Stimulated activated CD8-positive, alpha-beta memory T cell treated with anti-CD3 and anti-CD28 coated beads, Interleukin-15, amount 100 ng/mL, for 24 hours (primary cell): ENCODE data around the gene MUC4.

Source experiments
- DNase-seq: peaks from one replicate; pipeline ENCODE4 v3.0.0-alpha.2; 2020; ENCODE audit warnings: low read depth

MUC4 gene, protein sequence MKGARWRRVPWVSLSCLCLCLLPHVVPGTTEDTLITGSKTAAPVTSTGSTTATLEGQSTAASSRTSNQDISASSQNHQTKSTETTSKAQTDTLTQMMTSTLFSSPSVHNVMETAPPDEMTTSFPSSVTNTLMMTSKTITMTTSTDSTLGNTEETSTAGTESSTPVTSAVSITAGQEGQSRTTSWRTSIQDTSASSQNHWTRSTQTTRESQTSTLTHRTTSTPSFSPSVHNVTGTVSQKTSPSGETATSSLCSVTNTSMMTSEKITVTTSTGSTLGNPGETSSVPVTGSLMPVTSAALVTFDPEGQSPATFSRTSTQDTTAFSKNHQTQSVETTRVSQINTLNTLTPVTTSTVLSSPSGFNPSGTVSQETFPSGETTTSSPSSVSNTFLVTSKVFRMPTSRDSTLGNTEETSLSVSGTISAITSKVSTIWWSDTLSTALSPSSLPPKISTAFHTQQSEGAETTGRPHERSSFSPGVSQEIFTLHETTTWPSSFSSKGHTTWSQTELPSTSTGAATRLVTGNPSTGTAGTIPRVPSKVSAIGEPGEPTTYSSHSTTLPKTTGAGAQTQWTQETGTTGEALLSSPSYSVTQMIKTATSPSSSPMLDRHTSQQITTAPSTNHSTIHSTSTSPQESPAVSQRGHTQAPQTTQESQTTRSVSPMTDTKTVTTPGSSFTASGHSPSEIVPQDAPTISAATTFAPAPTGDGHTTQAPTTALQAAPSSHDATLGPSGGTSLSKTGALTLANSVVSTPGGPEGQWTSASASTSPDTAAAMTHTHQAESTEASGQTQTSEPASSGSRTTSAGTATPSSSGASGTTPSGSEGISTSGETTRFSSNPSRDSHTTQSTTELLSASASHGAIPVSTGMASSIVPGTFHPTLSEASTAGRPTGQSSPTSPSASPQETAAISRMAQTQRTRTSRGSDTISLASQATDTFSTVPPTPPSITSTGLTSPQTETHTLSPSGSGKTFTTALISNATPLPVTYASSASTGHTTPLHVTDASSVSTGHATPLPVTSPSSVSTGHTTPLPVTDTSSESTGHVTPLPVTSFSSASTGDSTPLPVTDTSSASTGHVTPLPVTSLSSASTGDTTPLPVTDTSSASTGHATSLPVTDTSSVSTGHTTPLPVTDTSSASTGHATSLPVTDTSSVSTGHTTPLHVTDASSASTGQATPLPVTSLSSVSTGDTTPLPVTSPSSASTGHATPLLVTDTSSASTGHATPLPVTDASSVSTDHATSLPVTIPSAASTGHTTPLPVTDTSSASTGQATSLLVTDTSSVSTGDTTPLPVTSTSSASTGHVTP (N-terminal part only)

DNA sequence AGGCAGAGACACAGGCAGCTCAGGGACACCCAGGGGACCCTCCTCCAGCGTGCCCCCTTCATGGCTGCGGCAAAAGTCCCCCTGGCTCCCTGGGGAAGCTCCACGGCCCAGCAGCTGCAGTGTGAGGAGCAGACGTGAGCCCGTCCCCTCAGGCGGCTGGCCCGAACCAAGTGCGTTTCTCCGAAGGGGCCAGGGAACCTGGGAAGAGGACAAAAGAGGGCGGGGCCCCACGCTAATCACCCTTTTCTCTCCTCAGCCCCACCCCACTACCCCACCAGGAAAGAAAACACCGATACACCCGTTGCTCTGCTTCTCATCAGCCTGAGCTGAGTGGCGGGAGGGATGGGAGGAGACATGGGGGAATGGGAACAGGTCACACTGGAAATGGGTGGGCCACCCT, at the start of gene MUC4:
Gene MUC4 (minus strand): TSS at position 174 of the 400 bp plus-strand sequence. CDS start 112 bp downstream, at position 62.
- no peak for DNase-seq

DNA sequence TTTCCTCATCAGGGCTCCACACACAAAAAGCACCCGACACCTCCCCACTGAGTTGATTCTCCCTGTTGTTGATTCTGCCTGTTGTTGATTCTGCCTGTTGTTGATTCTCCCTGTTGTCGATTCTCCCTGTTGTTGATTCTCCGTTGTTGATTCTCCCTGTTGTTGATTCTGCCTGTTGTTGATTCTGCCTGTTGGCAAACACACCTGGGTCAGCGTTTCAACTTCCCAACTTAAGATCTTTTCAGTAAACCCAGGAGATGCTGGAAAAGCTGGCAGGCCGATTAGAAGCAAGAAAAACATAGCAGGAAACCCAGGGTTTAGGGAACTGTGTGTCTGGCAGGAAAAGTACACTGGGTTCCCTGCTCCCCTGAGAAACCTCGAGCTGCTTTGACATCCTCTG, 48.7 kb upstream of the MUC4 start:
- no peak for DNase-seq

DNA sequence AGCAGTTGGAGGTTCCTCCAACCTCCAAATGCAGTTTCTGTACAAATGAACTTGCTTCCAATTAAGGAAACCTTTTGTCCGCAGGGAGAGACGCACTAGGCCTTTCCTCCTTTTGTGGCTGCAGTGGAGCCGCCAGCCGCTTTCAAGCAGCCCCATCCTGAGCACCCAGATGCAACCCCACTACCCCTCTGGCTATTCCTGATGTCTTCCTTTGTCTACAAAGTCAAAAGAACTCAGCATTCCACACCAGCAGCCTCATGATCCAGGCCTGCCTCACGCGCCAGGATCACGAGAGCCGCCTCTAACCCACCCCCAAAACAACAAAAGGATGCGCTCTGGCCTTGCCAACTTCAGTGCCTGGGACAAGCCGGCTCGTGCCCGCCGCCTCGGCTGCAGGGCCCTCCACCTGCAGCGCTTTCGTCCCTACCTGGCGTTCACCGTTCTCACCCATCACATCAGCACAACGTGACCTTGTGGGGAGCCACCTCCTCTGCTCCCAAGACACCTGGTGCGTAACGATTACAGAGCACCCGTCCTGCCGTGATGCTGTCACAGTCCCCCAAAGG, 48.2 kb upstream of the MUC4 start:
- no peak for DNase-seq

DNA sequence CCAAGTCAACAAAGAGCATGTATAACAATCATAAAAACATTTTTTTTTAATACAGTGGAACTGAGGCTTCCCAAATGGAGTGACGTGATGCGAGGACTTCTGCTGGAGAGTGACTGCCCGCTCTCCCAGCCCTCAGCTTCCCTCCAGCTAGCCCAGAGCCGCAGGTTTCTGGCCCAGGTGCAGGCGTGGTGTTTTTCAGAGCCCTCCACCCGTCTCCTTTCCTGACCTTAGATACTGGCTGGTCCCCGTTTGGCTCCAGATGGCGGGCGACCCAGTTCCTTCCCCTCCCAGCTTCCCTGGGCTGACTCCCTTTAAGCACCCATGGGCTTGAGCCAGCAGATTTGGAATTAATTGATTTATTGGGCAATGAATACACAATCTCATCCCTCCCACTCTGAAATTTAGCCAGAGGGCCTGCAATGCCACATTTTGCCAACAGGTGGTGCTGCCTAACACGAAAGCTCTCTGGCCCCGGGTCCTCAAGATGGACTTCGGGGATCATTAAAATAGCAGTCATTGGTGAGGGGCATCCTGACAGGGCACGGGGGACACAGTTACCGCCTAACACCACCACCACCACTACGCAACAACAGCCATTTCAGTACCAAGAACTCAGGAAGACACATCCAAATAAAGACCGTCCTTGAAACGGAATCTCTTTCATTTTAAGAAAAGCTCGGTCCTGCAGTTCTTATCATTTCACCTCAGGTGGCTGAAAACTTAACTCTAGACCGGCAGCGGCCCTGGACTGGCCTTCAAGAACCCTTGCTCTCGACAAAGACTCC, 47.5 kb upstream of the MUC4 start:
- DNase-seq, result peak; percentile 73

DNA sequence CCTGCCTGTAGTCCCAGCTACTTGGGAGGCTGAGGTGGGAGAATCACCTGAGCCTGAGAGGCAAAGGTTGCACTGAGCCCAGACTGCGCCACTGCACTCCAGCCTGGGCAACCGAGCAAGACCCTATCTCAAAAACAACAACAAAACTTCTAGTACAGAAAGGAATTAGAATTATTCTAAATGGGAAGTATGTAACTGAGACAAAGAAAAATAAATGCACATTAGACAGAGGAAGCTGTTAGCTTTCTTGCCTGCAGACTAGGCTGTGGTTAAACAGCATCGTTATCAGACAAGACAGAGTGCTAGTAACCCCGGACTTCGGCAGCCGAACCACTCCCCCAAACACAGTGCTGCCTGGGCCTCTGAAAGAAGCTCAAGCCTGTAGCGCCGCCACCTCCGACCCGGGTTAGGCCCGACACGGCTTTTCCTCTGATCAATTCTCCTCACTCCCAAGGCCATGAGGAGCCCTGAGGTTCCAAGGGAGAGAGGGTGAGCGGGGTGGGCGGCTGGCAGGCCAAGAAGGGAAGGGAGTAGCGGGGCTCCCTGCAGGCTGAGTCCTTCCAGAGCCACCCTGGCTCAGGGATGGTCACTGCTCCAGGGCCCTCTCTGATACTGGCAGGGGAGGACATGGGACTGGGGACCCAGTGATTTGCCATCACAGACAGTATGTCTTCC, 44.8 kb upstream of the MUC4 start:
- DNase-seq, result no peak

DNA sequence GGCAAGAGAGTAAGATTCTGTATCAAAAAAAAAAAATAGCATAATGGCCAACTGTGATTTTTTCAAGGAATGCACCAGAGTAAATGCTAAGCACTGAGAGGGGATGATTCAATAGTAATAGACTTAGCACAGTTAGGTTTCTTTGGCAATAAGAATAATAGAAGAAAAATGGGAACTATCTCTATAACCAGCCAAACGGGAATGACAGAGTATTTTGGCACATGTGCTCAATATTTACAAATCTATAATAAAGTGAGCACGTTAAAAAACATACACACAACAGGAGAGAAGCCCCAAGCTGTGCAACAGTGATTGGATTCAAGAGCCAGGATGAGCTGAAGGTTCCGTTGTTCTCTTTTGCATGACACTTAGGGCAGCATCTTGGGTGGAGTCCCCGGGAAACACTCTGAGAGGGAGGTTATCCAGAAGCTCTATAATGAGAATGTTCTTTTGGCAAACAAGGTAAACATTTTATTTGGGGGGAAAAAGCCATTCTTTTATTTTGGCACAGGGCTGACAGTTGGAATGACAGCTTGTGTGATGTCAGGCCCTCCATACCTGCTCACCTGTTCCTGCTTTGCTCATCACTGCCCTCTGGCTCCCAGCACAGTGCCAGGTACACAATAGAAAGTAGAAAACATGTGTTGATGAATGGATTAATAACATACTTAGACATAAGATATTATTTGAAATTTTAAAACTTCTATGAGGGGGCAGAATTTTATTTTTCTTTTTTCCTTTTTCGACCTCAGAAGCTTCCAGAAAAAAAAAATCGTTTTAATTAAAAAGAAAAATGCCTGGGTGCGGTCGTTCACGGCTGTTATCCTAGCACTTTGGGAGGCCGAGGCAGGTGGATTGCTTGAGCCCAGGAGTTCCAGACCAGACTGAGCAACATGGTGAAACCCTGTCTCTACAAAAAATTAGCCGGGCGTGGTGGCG, 44.0 kb upstream of the MUC4 start:
- DNase-seq, result no peak

DNA sequence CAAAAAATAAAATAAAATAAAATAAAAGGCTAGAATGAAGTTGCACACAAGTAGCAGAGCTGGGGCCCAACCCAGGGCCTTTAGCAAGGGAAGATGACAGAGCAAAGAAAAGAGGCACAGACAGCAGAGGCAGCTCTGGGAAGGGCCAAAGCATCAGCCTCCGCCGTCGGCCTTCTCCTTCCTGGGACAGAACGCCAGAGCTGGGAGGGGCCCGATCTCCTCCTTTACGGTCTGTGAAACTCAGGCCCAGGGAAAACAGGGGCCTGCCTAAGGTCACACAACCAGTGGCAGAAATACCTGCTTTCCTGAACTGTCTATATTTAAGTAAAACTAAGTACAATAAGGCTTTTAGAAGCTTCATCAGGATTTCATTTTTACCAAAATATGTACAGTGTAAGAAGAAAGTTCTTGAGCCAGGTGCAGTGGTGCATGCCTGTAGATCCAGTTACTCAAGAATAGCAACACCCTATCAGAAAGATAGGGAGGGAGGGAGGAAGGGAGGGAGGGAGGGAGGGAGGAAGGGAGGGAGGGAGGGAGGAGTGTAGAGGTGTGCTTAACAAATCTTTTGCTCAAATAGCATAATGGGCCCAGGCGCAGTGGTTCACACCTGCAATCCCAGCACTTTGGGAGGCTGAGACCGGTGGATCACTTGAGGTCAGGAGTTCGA, 43.0 kb upstream of the MUC4 start:
- DNase-seq, result no peak

DNA sequence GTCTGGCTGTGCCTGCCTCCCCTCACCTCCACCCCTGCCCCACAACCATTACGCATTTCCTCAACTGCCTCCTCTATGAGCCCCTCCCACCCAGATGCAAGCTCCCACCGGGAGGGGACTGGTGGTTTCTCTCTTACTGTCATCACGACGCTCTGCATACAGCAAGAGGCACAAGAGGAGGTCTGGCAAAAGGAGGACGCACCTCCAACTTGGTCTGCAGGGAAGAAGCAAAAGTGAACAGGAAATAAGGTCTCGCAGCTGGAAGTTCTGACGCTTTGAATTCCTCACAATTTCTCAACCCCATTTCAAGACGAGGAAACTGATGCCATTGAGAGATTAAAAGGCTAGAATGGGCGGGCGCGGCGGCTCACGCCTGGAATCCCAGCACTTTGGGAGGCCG, 42.3 kb upstream of the MUC4 start:
- no peak for DNase-seq

DNA sequence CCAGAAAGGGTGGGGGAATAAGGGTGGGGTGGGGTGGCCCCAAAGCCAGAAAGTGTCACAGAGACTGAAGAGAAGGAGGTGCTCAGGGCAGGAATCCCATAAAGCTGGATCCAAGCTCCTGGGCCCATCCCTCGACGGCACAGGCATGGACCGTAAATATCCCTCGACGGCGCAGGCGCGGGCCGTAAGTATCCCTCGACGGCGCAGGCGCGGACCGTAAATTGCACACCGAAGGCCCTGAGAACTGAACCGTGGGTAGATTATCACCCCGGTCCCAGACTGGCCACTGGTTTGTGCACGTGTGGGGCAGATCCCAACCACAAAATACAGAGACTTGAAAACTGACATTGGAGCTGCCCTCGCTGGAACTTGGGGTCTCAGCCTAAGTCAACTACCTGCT, 41.3 kb upstream of the MUC4 start:
- no peak for DNase-seq

DNA sequence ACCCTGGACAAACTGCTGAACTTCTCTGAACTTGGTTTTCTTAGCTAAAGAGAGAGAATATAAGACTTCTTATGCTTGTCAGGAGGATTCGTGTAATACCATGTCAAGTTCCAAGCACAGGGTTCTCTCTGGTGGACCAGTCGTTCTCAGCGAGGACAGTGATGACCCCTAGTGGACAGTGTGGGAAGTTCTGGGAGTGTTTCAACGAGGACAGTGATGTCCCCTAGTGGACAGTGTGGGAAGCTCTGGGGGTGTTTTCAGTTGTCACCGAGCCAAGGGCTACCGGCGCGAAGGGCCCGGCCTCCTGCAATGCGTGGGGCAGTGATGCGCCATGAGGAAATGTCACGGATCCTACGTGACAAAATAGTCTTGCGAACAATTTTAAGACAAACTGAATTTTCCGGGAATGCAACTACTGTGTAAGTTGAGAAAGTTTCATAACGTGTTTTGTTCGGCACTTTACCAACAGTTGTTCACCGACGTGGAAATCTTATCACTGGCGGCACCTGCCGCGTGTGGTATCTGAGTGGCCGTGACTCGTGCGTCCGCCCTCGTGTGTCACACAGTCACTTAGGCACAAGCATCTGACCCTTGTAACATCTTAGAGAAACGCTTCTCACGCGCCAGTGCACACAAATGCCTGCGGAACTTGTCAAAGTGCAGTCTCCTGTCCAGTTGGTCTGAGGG, 39.3 kb upstream of the MUC4 start:
- peak; percentile 56 for DNase-seq

DNA sequence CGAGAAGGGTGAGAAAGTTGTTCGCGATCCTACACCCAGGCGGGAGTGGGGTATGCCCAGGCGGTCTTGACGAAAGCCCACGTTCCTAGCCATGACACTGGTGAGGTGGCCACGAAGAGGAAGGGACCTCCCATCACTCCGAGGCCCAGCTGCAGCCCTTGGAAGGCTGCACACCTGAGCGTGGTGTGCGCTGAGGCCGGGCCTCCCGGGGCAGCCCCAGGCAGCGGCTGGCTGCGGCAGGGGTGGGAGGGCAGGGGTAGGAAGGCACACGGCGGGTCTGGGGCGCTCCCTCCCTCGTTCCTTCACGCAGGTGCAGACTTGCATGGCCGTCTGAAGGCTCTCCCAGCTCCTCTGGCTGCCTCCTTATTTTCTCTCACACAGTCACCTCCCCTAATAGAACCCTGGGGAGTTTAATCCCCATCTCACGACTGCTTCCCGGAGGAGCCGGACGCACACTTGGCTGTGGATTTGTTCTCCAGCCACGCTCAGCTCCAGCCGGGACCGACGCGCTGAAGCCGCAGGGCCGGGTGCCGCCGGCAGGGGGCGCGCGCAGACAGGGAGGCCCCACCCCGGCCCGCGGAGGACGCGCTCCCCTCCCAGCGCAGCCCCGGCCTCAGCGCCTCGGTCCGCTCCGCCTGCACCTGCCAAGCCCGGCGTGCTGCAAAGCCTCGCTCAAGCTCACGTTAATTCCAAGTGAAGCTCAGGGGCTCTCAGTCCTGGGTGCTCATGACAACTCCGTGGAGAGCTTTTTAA, 37.8 kb upstream of the MUC4 start:
- no peak for DNase-seq

DNA sequence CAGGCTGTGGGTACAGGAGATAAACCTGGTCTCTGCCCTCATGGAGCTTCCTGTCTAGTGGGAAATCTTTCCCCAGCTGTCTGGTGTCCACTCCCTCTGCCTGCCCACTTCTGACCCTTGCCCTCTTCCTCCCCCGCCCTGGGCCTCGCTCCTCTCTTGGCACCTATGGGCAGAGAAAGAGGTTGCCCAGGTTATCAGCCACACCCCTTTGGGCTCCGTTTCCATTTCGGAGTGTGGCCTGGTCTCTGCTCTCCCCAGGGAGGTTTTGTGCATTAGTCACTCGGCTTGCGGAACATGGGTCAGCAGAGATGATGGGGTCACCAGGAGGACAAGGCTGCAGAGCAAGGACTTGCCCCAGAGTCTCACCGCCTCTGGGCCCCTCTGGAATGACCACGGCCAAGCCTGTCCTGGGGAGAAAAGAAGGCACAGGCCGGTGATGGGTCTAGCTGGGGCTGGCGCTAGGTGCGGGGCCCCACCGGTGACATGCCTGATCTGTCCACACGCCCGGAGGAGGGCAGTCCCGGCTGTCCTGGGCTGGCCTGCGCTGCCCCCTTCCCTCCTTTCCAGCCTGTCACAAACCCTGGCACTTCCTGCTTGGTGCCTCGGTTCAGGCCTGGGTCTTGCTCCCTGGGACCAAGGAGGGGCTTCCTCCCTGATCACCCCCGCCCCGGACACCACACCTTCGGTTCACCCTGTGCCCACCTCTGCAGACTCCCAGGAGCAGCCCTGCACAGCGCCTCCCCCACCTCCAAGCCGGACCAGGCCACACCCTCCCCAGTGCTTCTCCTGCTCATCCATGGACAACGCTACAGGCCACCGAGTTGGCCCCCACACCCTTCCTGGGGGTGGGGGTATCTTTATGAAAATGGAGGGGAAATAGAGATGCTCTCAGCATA, 35.6 kb upstream of the MUC4 start:
- DNase-seq, result no peak

DNA sequence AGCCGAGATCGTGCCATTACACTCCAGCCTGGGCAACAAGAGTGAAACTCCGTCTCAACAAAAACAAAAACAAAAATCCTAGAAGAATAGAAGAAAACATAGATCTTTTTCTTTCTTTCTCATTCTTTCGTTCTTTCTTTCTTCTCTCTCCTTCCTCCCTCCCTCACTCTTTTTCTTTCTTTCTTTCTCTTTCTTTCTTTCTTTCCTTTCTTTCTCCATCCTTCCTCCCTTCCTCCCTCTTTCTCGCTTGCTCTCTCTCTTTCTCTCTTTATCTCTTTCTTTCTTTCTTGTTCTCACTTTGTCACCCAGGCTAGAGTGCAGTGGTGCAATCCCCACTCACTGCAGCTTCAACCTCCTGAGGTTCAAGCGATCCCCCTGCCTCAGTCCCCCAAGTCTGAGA, 33.8 kb upstream of the MUC4 start:
- no peak for DNase-seq

DNA sequence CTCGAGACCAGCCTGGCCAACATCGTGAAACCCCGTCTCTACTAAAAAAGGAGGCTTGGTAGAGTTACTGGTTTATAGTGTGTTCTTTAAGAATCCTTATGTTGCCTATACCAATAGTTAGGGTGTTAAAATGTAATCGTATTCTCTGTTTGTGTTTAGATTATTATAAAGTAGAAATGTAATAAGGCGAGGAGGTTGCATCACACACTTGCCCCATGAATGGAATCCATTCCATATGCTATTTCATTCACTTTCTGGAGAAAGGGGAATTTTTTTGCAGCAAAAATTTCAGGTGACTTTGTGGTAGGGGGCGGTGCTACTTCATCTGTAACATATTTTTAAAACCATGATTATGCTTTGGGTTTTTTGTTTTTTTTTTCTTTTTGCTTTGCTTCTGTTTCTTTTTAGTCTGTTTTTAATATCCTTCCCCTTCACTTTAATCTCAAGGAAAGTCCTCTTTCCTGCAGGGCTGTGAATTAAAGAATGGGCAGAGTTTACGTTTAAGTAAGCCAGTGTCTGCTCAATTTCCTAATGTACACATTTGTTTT, 33.0 kb upstream of the MUC4 start:
- no peak for DNase-seq

DNA sequence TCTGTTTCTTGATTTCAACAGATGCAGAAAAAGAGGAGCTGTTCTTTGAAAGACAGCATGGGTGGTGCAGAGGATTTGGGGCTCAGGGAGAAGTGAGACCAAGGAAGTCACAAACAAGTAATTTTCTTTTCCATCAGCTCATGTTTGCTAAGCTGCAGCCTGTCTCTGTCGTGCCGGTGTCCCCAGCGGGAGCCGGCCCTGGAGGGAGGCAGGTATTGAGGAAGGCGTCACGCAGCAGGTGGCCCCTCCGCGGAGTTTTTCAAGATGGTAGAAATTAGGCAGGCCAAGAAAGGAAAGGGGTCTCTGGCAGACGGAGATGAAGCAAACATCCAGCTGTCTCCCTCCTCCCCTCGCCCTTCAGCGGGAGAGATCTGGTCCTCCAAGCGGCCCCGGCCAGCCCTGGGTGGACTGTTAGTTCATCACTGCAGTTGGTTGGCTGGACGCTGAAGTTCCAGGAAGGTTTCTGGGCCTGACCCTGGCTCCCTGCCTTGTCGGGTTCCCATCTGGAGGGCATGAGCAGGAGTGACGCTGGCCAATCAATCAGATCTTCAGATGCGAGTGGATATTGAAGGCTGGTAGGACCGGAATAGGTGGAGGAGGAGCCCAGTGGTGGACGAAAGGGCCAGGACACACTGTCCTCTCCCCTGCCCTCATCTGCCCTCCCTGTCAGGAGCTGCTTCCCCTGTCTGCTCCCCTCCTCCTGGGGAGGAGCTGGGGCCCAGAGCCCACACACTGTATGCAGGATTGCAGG, 27.7 kb upstream of the MUC4 start:
- no peak for DNase-seq
